Chondrocyte (in vitro differentiated cells): ENCODE results near the gene NAPSA. TPM values are rescaled to one million over a fixed set of nuclear protein-coding genes. Genes with fewer than 3 reads are reported as not detected.

Experiments used
- DNase-seq: peaks from one replicate; pipeline ENCODE4 v3.0.0; 2021; ENCODE audit warnings: mixed read lengths, low spot score
- H3K27ac Mint-ChIP-seq: one replicate; pipeline ENCODE4 v1.8.0; 2021; ENCODE audit warnings: mild to moderate bottlenecking, moderate library complexity, mixed read lengths; ENCODE audit not compliant: unreplicated experiment
- H3K27me3 Mint-ChIP-seq: 2 replicates; pipeline ENCODE4 v1.8.0; 2021; ENCODE audit warnings: low read depth, mixed read lengths
- H3K36me3 Mint-ChIP-seq: 2 replicates; pipeline ENCODE4 v1.8.0; 2021; ENCODE audit warnings: low read depth, mixed read lengths
- H3K4me1 Mint-ChIP-seq: 2 replicates; pipeline ENCODE4 v1.8.0; 2021; ENCODE audit warnings: low read depth, mild to moderate bottlenecking, mixed read lengths
- H3K4me3 Mint-ChIP-seq: one replicate; pipeline ENCODE4 v1.8.0; 2021; ENCODE audit warnings: mild to moderate bottlenecking, moderate library complexity, mixed read lengths; ENCODE audit not compliant: unreplicated experiment
- H3K9me3 Mint-ChIP-seq: 2 replicates; pipeline ENCODE4 v1.8.0; 2021; ENCODE audit warnings: low read depth, mixed read lengths
- long read RNA-seq: library from polyadenylated mRNA; stranded (forward); transcript quantifications from one replicate; pipeline ENCODE4 v2.0.0, GENCODE V29; 2021
- total RNA-seq: library from RNA; stranded (reverse); gene quantifications from 3 replicates; pipeline ENCODE4 v1.2.1, GENCODE V29; 2021
- TF ChIP-seq, protein P1 (sequence below): fragments of 200-600 bp; sonication (generic); IDR thresholded peaks from 2 replicates; pipeline ENCODE4 v1.5.0; 2021; ENCODE audit warnings: antibody characterized with exemption, mild to moderate bottlenecking, moderate library complexity

NAPSA gene
- 0.27 to 0.74 TPM (median 0.55 TPM) in 3 replicates for total RNA-seq
- long read RNA-seq, partial matches to known transcripts, result 0 of 1 reads
- long read RNA-seq, other reads (novel, unspliced or antisense), result 1 of 1 reads

- Mint-ChIP-seq H3K36me3 (no peaks in the 10 kb centered on the region), H3K27me3 (peaks cover 5% of the 10 kb centered on the region), H3K4me1 (peaks cover 13% of the 10 kb centered on the region), H3K27ac (no peak within 1 kb of the TSS), H3K4me3 (no peak within 1 kb of the TSS), H3K9me3 (no peaks in the 10 kb centered on the region)
- TF ChIP-seq, protein P1, sequence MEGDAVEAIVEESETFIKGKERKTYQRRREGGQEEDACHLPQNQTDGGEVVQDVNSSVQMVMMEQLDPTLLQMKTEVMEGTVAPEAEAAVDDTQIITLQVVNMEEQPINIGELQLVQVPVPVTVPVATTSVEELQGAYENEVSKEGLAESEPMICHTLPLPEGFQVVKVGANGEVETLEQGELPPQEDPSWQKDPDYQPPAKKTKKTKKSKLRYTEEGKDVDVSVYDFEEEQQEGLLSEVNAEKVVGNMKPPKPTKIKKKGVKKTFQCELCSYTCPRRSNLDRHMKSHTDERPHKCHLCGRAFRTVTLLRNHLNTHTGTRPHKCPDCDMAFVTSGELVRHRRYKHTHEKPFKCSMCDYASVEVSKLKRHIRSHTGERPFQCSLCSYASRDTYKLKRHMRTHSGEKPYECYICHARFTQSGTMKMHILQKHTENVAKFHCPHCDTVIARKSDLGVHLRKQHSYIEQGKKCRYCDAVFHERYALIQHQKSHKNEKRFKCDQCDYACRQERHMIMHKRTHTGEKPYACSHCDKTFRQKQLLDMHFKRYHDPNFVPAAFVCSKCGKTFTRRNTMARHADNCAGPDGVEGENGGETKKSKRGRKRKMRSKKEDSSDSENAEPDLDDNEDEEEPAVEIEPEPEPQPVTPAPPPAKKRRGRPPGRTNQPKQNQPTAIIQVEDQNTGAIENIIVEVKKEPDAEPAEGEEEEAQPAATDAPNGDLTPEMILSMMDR, result no peak
- DNase-seq, result no peak
These were observed at the start of gene NAPSA for GRCh38 chr19:50365434-50366306. Gene NAPSA, minus strand, starts transcription at chr19:50365639. Its CDS starts 18 bp downstream, at chr19:50365621.

DNA sequence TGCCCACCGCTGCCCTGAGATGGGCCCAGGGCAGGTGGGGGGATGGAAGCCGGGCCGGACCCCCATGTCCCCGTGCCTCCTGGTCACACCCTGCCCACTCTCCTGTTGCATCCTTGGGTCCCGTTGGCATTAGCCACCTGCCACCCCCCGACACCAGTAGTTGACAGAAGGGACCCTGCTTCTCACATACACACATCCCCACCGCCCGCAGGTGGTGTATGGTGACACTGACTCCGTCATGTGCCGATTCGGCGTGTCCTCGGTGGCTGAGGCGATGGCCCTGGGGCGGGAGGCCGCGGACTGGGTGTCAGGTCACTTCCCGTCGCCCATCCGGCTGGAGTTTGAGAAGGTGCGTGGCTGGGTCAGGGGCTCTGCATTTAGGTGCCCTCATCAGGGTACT, 48.1 kb upstream of the NAPSA start:
- H3K4me1 Mint-ChIP-seq, result no peaks in the 10 kb centered on the region
- DNase-seq, result no peak
- H3K4me3 Mint-ChIP-seq, result no peak overlapping the region
- H3K36me3 Mint-ChIP-seq, result peaks cover 3% of the 10 kb centered on the region
- no peaks in the 10 kb centered on the region for H3K9me3 Mint-ChIP-seq
- TF ChIP-seq, protein P1, result no peak
- no peak overlapping the region for H3K27ac Mint-ChIP-seq
- peaks cover 3% of the 10 kb centered on the region for H3K27me3 Mint-ChIP-seq

GRCh38 chr19:50413096-50413495, 47.7 kb upstream of the NAPSA start:
- Mint-ChIP-seq H3K36me3 (peaks cover 3% of the 10 kb centered on the region), H3K4me3 (no peak overlapping the region), H3K9me3 (no peaks in the 10 kb centered on the region), H3K27me3 (no peaks in the 10 kb centered on the region), H3K27ac (no peak overlapping the region), H3K4me1 (no peaks in the 10 kb centered on the region)
- TF ChIP-seq, protein P1, result no peak
- no peak for DNase-seq

GRCh38 chr19:50412419-50412818, 47.0 kb upstream of the NAPSA start:
- no peak overlapping the region for H3K4me3 Mint-ChIP-seq
- H3K27ac Mint-ChIP-seq, result no peak overlapping the region
- no peaks in the 10 kb centered on the region for H3K4me1 Mint-ChIP-seq
- DNase-seq, result no peak
- TF ChIP-seq, protein P1, result no peak
- no peaks in the 10 kb centered on the region for H3K27me3 Mint-ChIP-seq
- no peaks in the 10 kb centered on the region for H3K9me3 Mint-ChIP-seq
- H3K36me3 Mint-ChIP-seq, result peaks cover 3% of the 10 kb centered on the region

DNA sequence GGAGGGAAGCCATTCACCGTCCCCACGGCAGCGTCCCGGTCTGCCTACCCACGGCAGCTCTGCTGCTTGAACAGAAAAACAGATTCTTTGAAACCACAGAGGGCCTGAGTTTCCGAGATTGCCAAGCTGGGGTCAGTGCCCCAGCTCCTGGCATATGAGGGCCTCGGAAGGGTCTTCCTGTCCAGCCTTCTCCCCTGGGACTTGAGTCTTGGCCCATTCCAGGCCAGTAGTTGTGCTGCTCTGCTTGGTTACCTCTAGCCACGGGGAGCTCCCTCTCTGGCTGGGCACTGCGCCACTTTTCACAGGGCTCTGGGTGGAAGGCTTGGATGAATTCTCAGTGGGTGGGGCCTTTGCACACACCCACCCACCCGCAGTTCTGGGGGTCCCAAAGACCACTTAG, 44.7 kb upstream of the NAPSA start:
- H3K4me1 Mint-ChIP-seq, result no peaks in the 10 kb centered on the region
- H3K36me3 Mint-ChIP-seq, result peaks cover 3% of the 10 kb centered on the region
- no peaks in the 10 kb centered on the region for H3K27me3 Mint-ChIP-seq
- no peaks in the 10 kb centered on the region for H3K9me3 Mint-ChIP-seq
- TF ChIP-seq, protein P1, result no peak
- no peak overlapping the region for H3K4me3 Mint-ChIP-seq
- no peak for DNase-seq
- no peak overlapping the region for H3K27ac Mint-ChIP-seq
